ENCODE results near the gene TMC7. TPM values are rescaled to one million over a fixed set of nuclear protein-coding genes. Genes with fewer than 3 reads are reported as not detected.

TMC7 gene
- total and polyA plus RNA-seq, 4 experiments from 2014 or later: not detected

- CTCF ChIA-PET (ENCODE audit: partially characterized antibody): interaction anchor here (1.2 kb wide), 1 partner anchor 12 kb away, joined by 3 read pairs; no protein-coding TSS in a partner anchor
- Histone ChIP-seq H3K27ac (ENCODE audit: low read depth, low read length) (no peak overlapping the region), H3K9me3 (ENCODE audit: control insufficient read depth in 1 of 2, low read length in 2 of 2) (no peaks in the 10 kb centered on the region), H3K27me3 (ENCODE audit: insufficient read depth, low read length) (no peaks in the 10 kb centered on the region), H3K4me3 (ENCODE audit: low read length in 2 of 2) (no peak overlapping the region), H3K4me1 (ENCODE audit: insufficient read depth, low read length) (no peaks in the 10 kb centered on the region), H3K36me3 (ENCODE audit: insufficient read depth, low read length) (peaks cover 8% of the 10 kb centered on the region)
- H3K4me3 Mint-ChIP-seq: no peak overlapping the region
- no peaks in the 10 kb centered on the region for H3K9me3 Mint-ChIP-seq
- intact Hi-C loops (cut with micrococcal nuclease): no loop called here
- DNase-seq: no peak
- peak overlapping the region in 1 of 7 donors; percentile 35 for H3K27ac Mint-ChIP-seq
- POLR2A ChIA-PET (ENCODE audit: partially characterized antibody): no interaction called here
- H3K4me1 Mint-ChIP-seq: peaks cover 0 to 8% (median 0%) of the 10 kb centered on the region in 4 donors
- peaks cover 33 to 41% of the 10 kb centered on the region in 2 donors for H3K36me3 Mint-ChIP-seq
- H3K27me3 Mint-ChIP-seq: no peaks in the 10 kb centered on the region
Measured at GRCh38 chr16:19075511-19075910, 91.8 kb downstream of the TMC7 start.

- Mint-ChIP-seq H3K27me3 (no peaks in the 10 kb centered on the region), H3K9me3 (peaks cover 0 to 1% (median 0%) of the 10 kb centered on the region in 8 donors), H3K4me1 (no peaks in the 10 kb centered on the region), H3K36me3 (peaks cover 38 to 48% of the 10 kb centered on the region in 2 donors), H3K4me3 (no peak overlapping the region), H3K27ac (no peak overlapping the region)
- Histone ChIP-seq H3K27ac (ENCODE audit: low read depth, low read length) (no peak overlapping the region), H3K9me3 (ENCODE audit: control insufficient read depth in 1 of 2, low read length in 2 of 2) (no peaks in the 10 kb centered on the region), H3K36me3 (ENCODE audit: insufficient read depth, low read length) (peaks cover 8% of the 10 kb centered on the region), H3K4me3 (ENCODE audit: low read length in 2 of 2) (no peak overlapping the region), H3K27me3 (ENCODE audit: insufficient read depth, low read length) (no peaks in the 10 kb centered on the region), H3K4me1 (ENCODE audit: insufficient read depth, low read length) (no peaks in the 10 kb centered on the region)
- CTCF ChIA-PET (ENCODE audit: partially characterized antibody): interaction anchor here (1.0 to 1.3 kb wide), 2 partner anchors 8 to 9 kb away, joined by 3 to 5 read pairs; no protein-coding TSS in a partner anchor
- intact Hi-C loops (cut with micrococcal nuclease): no loop called here
- no peak for DNase-seq
- POLR2A ChIA-PET (ENCODE audit: partially characterized antibody): no interaction called here
Measured at GRCh38 chr16:19077879-19078278, 94.1 kb downstream of the TMC7 start.

- peaks cover 0 to 2% (median 0%) of the 10 kb centered on the region in 4 donors for H3K4me1 Mint-ChIP-seq
- POLR2A ChIA-PET (ENCODE audit: partially characterized antibody): interaction anchor here (1.7 kb wide), 1 partner anchor 419 kb away, joined by 4 read pairs; no protein-coding TSS in a partner anchor
- CTCF ChIA-PET (ENCODE audit: partially characterized antibody): interaction anchor here (3.9 to 6.7 kb wide), 2 partner anchors 96 to 420 kb away, joined by 26 to 102 read pairs; no protein-coding TSS in a partner anchor
- H3K27ac Mint-ChIP-seq: no peak overlapping the region
- H3K9me3 Mint-ChIP-seq: peaks cover 0 to 1% (median 0%) of the 10 kb centered on the region in 8 donors
- intact Hi-C loops (cut with micrococcal nuclease): no loop called here
- Histone ChIP-seq H3K27me3 (ENCODE audit: insufficient read depth, low read length) (no peaks in the 10 kb centered on the region), H3K4me3 (ENCODE audit: low read length in 2 of 2) (no peak overlapping the region), H3K27ac (ENCODE audit: low read depth, low read length) (no peak overlapping the region), H3K36me3 (ENCODE audit: insufficient read depth, low read length) (no peaks in the 10 kb centered on the region), H3K4me1 (ENCODE audit: insufficient read depth, low read length) (peaks cover 11% of the 10 kb centered on the region), H3K9me3 (ENCODE audit: control insufficient read depth in 1 of 2, low read length in 2 of 2) (no peaks in the 10 kb centered on the region)
- no peak overlapping the region for H3K4me3 Mint-ChIP-seq
- H3K36me3 Mint-ChIP-seq: peaks cover 14 to 22% of the 10 kb centered on the region in 2 donors
- H3K27me3 Mint-ChIP-seq: peaks cover 0 to 1% of the 10 kb centered on the region in 2 donors
- DNase-seq: no peak
Measured at GRCh38 chr16:19083670-19084069, 99.9 kb downstream of the TMC7 start.

GRCh38 chr16:19084139-19084538 is 100.4 kb downstream of the TMC7 start:
- Histone ChIP-seq H3K4me1 (ENCODE audit: insufficient read depth, low read length) (peaks cover 11% of the 10 kb centered on the region), H3K9me3 (ENCODE audit: control insufficient read depth in 1 of 2, low read length in 2 of 2) (no peaks in the 10 kb centered on the region), H3K27me3 (ENCODE audit: insufficient read depth, low read length) (no peaks in the 10 kb centered on the region), H3K4me3 (ENCODE audit: low read length in 2 of 2) (no peak overlapping the region), H3K27ac (ENCODE audit: low read depth, low read length) (no peak overlapping the region), H3K36me3 (ENCODE audit: insufficient read depth, low read length) (no peaks in the 10 kb centered on the region)
- Mint-ChIP-seq H3K36me3 (peaks cover 11 to 19% of the 10 kb centered on the region in 2 donors), H3K27me3 (peaks cover 0 to 1% of the 10 kb centered on the region in 2 donors), H3K9me3 (peaks cover 0 to 1% (median 0%) of the 10 kb centered on the region in 8 donors), H3K4me1 (peaks cover 0 to 2% (median 0%) of the 10 kb centered on the region in 4 donors), H3K27ac (no peak overlapping the region), H3K4me3 (no peak overlapping the region)
- ChIA-PET POLR2A (ENCODE audit: partially characterized antibody) (interaction anchor here (1.7 kb wide), 1 partner anchor 418 kb away, joined by 4 read pairs; no protein-coding TSS in a partner anchor), CTCF (ENCODE audit: partially characterized antibody) (interaction anchor here (1.0 to 6.7 kb wide), 3 partner anchors 10 to 419 kb away, joined by 3 to 102 read pairs (median 26); no protein-coding TSS in a partner anchor)
- DNase-seq: no peak
- intact Hi-C loops (cut with micrococcal nuclease): no loop called here

GRCh38 chr16:19084879-19085278 is 101.1 kb downstream of the TMC7 start:
- peaks cover 11 to 13% of the 10 kb centered on the region in 2 donors for H3K36me3 Mint-ChIP-seq
- DNase-seq: no peak
- H3K27ac Mint-ChIP-seq: no peak overlapping the region
- Histone ChIP-seq H3K27me3 (ENCODE audit: insufficient read depth, low read length) (no peaks in the 10 kb centered on the region), H3K9me3 (ENCODE audit: control insufficient read depth in 1 of 2, low read length in 2 of 2) (no peaks in the 10 kb centered on the region), H3K4me1 (ENCODE audit: insufficient read depth, low read length) (peaks cover 11% of the 10 kb centered on the region), H3K36me3 (ENCODE audit: insufficient read depth, low read length) (no peaks in the 10 kb centered on the region), H3K27ac (ENCODE audit: low read depth, low read length) (no peak overlapping the region), H3K4me3 (ENCODE audit: low read length in 2 of 2) (no peak overlapping the region)
- peaks cover 0 to 2% (median 0%) of the 10 kb centered on the region in 4 donors for H3K4me1 Mint-ChIP-seq
- intact Hi-C loops (cut with micrococcal nuclease): loop anchor here (5.0 kb wide), 1 partner anchor 802 kb away; no protein-coding TSS in a partner anchor
- peaks cover 0 to 1% (median 0%) of the 10 kb centered on the region in 8 donors for H3K9me3 Mint-ChIP-seq
- POLR2A ChIA-PET (ENCODE audit: partially characterized antibody): interaction anchor here (1.7 kb wide), 1 partner anchor 418 kb away, joined by 4 read pairs; no protein-coding TSS in a partner anchor
- H3K4me3 Mint-ChIP-seq: no peak overlapping the region
- CTCF ChIA-PET (ENCODE audit: partially characterized antibody): interaction anchor here (0.8 to 6.7 kb wide), 9 partner anchors 11 to 479 kb away, joined by 3 to 102 read pairs (median 5); no protein-coding TSS in a partner anchor
- peaks cover 1 to 3% of the 10 kb centered on the region in 2 donors for H3K27me3 Mint-ChIP-seq

GRCh38 chr16:19085679-19086200 is 102.0 kb downstream of the TMC7 start:
- Mint-ChIP-seq H3K4me3 (no peak overlapping the region), H3K9me3 (peaks cover 0 to 1% (median 0%) of the 10 kb centered on the region in 8 donors), H3K4me1 (peaks cover 0 to 2% (median 0%) of the 10 kb centered on the region in 4 donors), H3K27ac (no peak overlapping the region), H3K36me3 (peaks cover 10 to 11% of the 10 kb centered on the region in 2 donors), H3K27me3 (peaks cover 1 to 3% of the 10 kb centered on the region in 2 donors)
- CTCF ChIA-PET (ENCODE audit: partially characterized antibody): interaction anchor here (0.7 to 6.7 kb wide), 24 partner anchors 8 to 515 kb away, joined by 3 to 102 read pairs (median 4); partner anchors contain the start of genes COQ7 and VPS35L
- Histone ChIP-seq H3K27ac (ENCODE audit: low read depth, low read length) (no peak overlapping the region), H3K4me1 (ENCODE audit: insufficient read depth, low read length) (peaks cover 11% of the 10 kb centered on the region), H3K36me3 (ENCODE audit: insufficient read depth, low read length) (no peaks in the 10 kb centered on the region), H3K27me3 (ENCODE audit: insufficient read depth, low read length) (no peaks in the 10 kb centered on the region), H3K9me3 (ENCODE audit: control insufficient read depth in 1 of 2, low read length in 2 of 2) (no peaks in the 10 kb centered on the region), H3K4me3 (ENCODE audit: low read length in 2 of 2) (no peak overlapping the region)
- POLR2A ChIA-PET (ENCODE audit: partially characterized antibody): no interaction called here
- intact Hi-C loops (cut with micrococcal nuclease): loop anchor here (1.0 to 5.0 kb wide), 2 partner anchors 417 to 802 kb away; no protein-coding TSS in a partner anchor
- DNase-seq: no peak

Measured in CD4-positive, alpha-beta memory T cell (primary cell).